GM23248 (cell line): ENCODE measurements around the gene MCRIP2. TPM values are rescaled to one million over a fixed set of nuclear protein-coding genes. Genes with fewer than 3 reads are reported as not detected.

Source experiments
- DNase-seq: peaks from one replicate; pipeline ENCODE4 v3.0.0-alpha.2; 2015
- H2AFZ ChIP-seq: fragments of 200-600 bp; sonication (generic); 2 replicates; pipeline ENCODE4 v1.6.1; 2016; ENCODE audit warnings: antibody characterized with exemption
- H3F3A ChIP-seq: fragments of 200-600 bp; sonication (generic); 2 replicates; pipeline ENCODE4 v1.6.1; 2016; ENCODE audit warnings: mild to moderate bottlenecking, antibody characterized with exemption, mixed run types; ENCODE audit not compliant: insufficient read depth
- H3K27ac ChIP-seq: fragments of 200-600 bp; sonication (generic); 2 replicates; pipeline ENCODE4 v1.5.1; 2016; ENCODE audit warnings: mild to moderate bottlenecking
- H3K27me3 ChIP-seq: fragments of 200-600 bp; sonication (generic); replicated peaks from 2 replicates; pipeline ENCODE4 v1.6.1; 2016; ENCODE audit warnings: mild to moderate bottlenecking; ENCODE audit not compliant: insufficient read depth
- H3K36me3 ChIP-seq: fragments of 200-600 bp; sonication (generic); 2 replicates; pipeline ENCODE4 v1.6.1; 2016; ENCODE audit warnings: low read depth, mild to moderate bottlenecking
- H3K4me1 ChIP-seq: fragments of 200-600 bp; sonication (generic); 2 replicates; pipeline ENCODE4 v1.6.1; 2016; ENCODE audit warnings: mild to moderate bottlenecking; ENCODE audit not compliant: insufficient read depth
- H3K4me2 ChIP-seq: fragments of 200-600 bp; sonication (generic); one replicate; pipeline ENCODE4 v1.6.1; 2016; ENCODE audit warnings: mild to moderate bottlenecking; ENCODE audit not compliant: unreplicated experiment
- H3K4me3 ChIP-seq: fragments of 200-600 bp; sonication (generic); 2 replicates; pipeline ENCODE4 v1.5.1; 2016; ENCODE audit warnings: mild to moderate bottlenecking
- H3K79me2 ChIP-seq: fragments of 200-600 bp; sonication (generic); 2 replicates; pipeline ENCODE4 v1.6.1; 2016; ENCODE audit warnings: mild to moderate bottlenecking; ENCODE audit not compliant: insufficient read depth
- H3K9ac ChIP-seq: fragments of 200-600 bp; sonication (generic); 2 replicates; pipeline ENCODE4 v1.6.1; 2016; ENCODE audit warnings: mild to moderate bottlenecking
- H3K9me2 ChIP-seq: fragments of 200-600 bp; sonication (generic); 2 replicates; pipeline ENCODE4 v1.6.1; 2016; ENCODE audit warnings: mixed run types, mild to moderate bottlenecking, moderate library complexity; ENCODE audit not compliant: insufficient read depth
- H3K9me3 ChIP-seq: fragments of 200-600 bp; sonication (generic); one replicate; pipeline ENCODE4 v1.6.1; 2017; ENCODE audit warnings: low read depth
- H4K20me1 ChIP-seq: fragments of 200-600 bp; sonication (generic); 2 replicates; pipeline ENCODE4 v1.6.0; 2016; ENCODE audit not compliant: insufficient read depth
- EZH2 ChIP-seq: fragments of 200-600 bp; sonication (generic); IDR thresholded peaks from 2 replicates; pipeline ENCODE4 v1.6.1; 2018; ENCODE audit warnings: antibody characterized with exemption, mild to moderate bottlenecking; ENCODE audit not compliant: insufficient read depth, poor library complexity, severe bottlenecking
- EZH2phosphoT487 ChIP-seq: fragments of 200-600 bp; sonication (generic); IDR thresholded peaks from 2 replicates; pipeline ENCODE4 v1.6.1; 2018; ENCODE audit warnings: antibody characterized with exemption, moderate library complexity, mild to moderate bottlenecking, low read depth; ENCODE audit not compliant: insufficient read depth
- WGBS, 2 experiments: methylation state at CpG; one replicate each; pipeline ENCODE4 v1.1.6; 2015 to 2017; ENCODE audit warnings: low lambda C conversion rate in 2 of 2, low coverage in 1 of 2; ENCODE audit errors: missing lambda C conversion rate in 2 of 2; 5-methylcytosine and 5-hydroxymethylcytosine counted together
- in situ Hi-C: fragments of 300-500 bp; cut with MboI; formaldehyde crosslinking; loops from 2 replicates; pipeline ENCODE4 v1.15.0; 2020
- polyA plus RNA-seq: library from polyadenylated mRNA; unstranded; fragments of >200 nt; fragmentation: Nextera tagmentation; extraction: Ambion mirVana; gene quantifications from 2 replicates; pipeline ENCODE4 v1.2.1, GENCODE V29; 2016
- total RNA-seq: library from RNA; depleted of rRNA; stranded (reverse); fragments of >200 nt; shearing (Covaris generic); gene quantifications from 2 replicates; pipeline ENCODE4 v1.2.3, GENCODE V29; 2014

The MCRIP2 gene
- total and polyA plus RNA-seq, 2 experiments from 2014 or later, result 22.6 to 30.4 TPM

DNA sequence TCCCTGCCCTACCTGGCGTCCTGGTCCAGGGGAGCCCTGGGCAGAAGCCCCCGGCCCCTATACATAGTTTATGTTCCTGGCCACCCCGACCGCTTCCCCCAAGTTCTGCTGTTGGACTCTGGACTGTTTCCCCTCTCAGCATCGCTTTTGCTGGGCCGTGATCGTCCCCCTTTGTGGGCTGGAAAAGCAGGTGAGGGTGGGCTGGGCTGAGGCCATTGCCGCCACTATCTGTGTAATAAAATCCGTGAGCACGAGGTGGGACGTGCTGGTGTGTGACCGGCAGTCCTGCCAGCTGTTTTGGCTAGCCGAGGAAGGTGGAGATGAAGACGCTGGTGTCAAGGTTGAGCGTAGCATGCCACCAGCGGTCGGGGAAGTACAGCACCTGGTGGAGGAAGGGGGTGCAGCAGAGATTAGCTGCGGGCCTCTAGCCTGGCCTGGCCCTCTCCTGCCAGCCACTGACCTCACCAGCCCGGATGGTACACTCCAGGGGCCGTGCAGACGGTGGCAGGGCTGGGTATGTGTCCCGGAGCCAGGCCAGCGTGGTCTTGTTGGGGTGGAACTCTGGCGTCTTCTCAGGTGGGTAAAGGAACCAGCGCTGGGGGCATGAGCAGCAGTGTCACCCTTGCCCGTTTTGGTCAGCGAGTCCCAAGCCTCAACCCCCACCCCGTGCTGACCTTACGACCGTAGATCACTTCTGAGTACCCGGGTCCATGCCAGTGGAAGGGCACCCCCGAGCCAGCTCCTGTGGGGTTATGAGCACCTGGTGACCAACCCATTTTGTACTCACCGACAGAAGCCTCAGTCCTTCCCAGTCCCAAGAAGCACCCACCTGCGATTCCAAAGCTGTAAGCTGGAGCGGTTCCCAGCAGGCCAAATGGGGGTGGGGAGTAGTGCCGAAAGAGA is 41.1 kb downstream of the MCRIP2 start:
- Histone ChIP-seq H3K9ac (peak overlapping the region; percentile 68), H3K9me2 (no peaks in the 10 kb centered on the region), H3F3A (peaks cover 15% of the 10 kb centered on the region; the same call in 1 of the 2 replicates), H4K20me1 (no peaks in the 10 kb centered on the region), H2AFZ (no peak overlapping the region), H3K4me3 (peak overlapping the region; percentile 70), H3K9me3 (no peaks in the 10 kb centered on the region), H3K27ac (no peak overlapping the region), H3K27me3 (no peaks in the 10 kb centered on the region), H3K36me3 (peaks cover 11% of the 10 kb centered on the region; the same call in 1 of the 2 replicates), H3K79me2 (peaks cover 45% of the 10 kb centered on the region), H3K4me1 (peaks cover 15% of the 10 kb centered on the region), H3K4me2 (peak overlapping the region; percentile 73)
- 81 to 83% methylated on average over 36 of the region's 36 CpGs for WGBS, 2 experiments
- DNase-seq, result no peak
- in situ Hi-C loops, result no loop called here
- TF ChIP-seq EZH2phosphoT487 (no peak), EZH2 (no peak)

DNA sequence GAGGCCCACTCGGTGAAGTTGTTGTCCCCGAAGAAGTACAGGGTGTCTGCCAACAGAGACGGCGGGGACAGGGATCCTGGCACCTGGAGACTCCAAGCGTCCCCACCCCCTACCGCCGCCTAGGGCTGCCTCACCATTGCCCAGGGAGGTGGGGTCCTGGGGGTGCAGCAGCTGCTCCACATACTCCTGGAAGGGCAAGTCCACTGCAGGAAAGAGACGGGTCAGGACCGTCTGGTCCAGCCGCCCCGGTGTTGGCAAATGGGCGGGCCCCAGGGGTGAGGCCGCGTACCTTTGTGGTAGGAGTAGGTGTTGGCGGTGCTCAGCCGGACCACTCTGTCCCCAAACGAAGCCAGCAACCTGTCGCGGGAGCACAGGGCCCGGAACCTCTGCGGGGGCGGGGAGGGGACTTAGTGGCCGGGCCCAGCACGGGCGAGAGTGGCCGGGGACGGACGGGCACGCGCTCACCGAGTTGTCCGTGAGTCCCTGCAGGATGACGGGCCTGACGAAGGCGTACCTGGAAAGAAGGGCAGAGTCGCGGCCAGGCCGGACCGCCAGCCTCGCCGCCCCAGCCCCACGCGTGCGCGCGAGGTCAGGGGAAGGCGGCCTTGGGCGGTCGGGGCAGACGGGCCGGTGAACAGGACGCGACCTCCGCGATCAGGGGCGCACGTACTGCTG is 41.9 kb downstream of the MCRIP2 start:
- 10 to 24% methylated on average over 20 to 57 of the region's 57 CpGs for WGBS, 2 experiments
- in situ Hi-C loops, result no loop called here
- no peak overlapping the region for H2AFZ ChIP-seq
- TF ChIP-seq EZH2 (no peak), EZH2phosphoT487 (no peak)
- peak; percentile 40 for DNase-seq
- H3K9me3 ChIP-seq, result no peaks in the 10 kb centered on the region
- H4K20me1 ChIP-seq, result no peaks in the 10 kb centered on the region
- peaks cover 15% of the 10 kb centered on the region; the same call in 1 of the 2 replicates for H3F3A ChIP-seq
- H3K4me1 ChIP-seq, result peaks cover 15% of the 10 kb centered on the region
- H3K27me3 ChIP-seq, result no peaks in the 10 kb centered on the region
- no peaks in the 10 kb centered on the region for H3K9me2 ChIP-seq
- H3K79me2 ChIP-seq, result peaks cover 47% of the 10 kb centered on the region
- peak overlapping the region; percentile 68 for H3K9ac ChIP-seq
- H3K4me3 ChIP-seq, result peak overlapping the region; percentile 70
- H3K36me3 ChIP-seq, result peaks cover 11% of the 10 kb centered on the region; the same call in 1 of the 2 replicates
- peak overlapping the region; percentile 73 for H3K4me2 ChIP-seq
- H3K27ac ChIP-seq, result peak overlapping the region; percentile 58

DNA sequence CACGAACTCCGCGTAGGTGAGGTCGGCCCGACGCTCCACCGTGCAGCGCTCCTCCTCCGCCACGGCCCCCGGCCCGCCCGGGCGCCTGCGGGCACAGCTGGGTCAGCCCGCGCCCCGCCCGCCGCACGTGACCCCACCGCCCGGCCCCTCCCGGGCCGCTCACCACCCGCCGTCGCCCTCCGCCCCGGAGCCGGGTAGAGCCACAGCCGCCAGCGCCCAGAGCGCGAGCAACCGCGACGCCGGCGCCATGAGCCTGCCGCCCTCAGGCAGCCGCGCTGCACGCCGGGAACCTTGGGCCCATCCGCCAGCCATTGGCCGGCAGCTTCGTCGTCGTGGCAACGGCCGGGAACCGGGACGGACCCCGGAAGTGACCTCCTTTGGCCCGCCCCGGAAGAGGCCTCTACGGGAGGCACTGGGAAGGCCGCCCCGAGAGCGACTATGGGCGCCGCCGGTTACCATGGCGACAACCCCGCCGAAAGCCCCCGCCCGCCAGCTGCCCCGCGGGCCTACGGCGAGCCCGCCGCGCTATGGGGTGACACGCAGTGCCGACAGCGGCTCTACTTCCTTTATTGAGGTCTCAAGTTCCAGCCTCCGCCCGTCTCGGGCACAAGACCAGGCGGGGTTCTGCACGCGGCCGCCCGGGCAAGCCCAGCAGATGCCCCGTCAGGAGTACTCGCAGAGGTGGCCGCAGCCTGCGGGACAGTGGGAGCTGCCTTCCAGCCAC is 42.6 kb downstream of the MCRIP2 start, which contains the start of gene JMJD8:
Gene JMJD8 (minus strand): TSS at position 264 of the 724 bp plus-strand sequence. CDS start 15 bp downstream, at position 249.
- in situ Hi-C loops, result no loop called here
- Histone ChIP-seq H2AFZ (peak within 1 kb of the TSS; percentile 57; the same call in 1 of the 2 replicates), H3K9ac (peak within 1 kb of the TSS; percentile 68), H3K4me2 (peak within 1 kb of the TSS; percentile 73), H3K9me3 (no peaks in the 10 kb centered on the region), H3K79me2 (peaks cover 54% of the 10 kb centered on the region), H3K27ac (peak within 1 kb of the TSS; percentile 58), H3K36me3 (peaks cover 11% of the 10 kb centered on the region; the same call in 1 of the 2 replicates), H3K4me1 (peaks cover 16% of the 10 kb centered on the region), H4K20me1 (no peaks in the 10 kb centered on the region), H3F3A (peaks cover 15% of the 10 kb centered on the region; the same call in 1 of the 2 replicates), H3K9me2 (no peaks in the 10 kb centered on the region), H3K4me3 (peak within 1 kb of the TSS; percentile 70), H3K27me3 (no peaks in the 10 kb centered on the region)
- peak; percentile 99 for DNase-seq
- TF ChIP-seq EZH2phosphoT487, result no peak
- no peak for TF ChIP-seq EZH2
- 5 to 9% methylated on average over 51 to 67 of the region's 91 CpGs for WGBS, 2 experiments
